Left kidney (tissue), 2 donors: ENCODE measurements around the gene CNR2. TPM values are rescaled to one million over a fixed set of nuclear protein-coding genes. Genes with fewer than 3 reads are reported as not detected.
"Not testable (repeated sequence)": the region's sequence is repeated elsewhere in the genome, so short reads cannot be mapped to it uniquely, and the experiment has no call there.

Experiments
- DNase-seq: peaks from one replicate; pipeline ENCODE4 v3.0.0-alpha.2; 2013
- polyA plus RNA-seq: library from polyadenylated mRNA; unstranded; fragments of 120-200 nt; gene quantifications from one replicate; pipeline ENCODE4 v1.2.1, GENCODE V29; 2013; ENCODE audit not compliant: insufficient read length

CNR2 gene
- polyA plus RNA-seq, 1 donor, result 0.08 TPM

DNA sequence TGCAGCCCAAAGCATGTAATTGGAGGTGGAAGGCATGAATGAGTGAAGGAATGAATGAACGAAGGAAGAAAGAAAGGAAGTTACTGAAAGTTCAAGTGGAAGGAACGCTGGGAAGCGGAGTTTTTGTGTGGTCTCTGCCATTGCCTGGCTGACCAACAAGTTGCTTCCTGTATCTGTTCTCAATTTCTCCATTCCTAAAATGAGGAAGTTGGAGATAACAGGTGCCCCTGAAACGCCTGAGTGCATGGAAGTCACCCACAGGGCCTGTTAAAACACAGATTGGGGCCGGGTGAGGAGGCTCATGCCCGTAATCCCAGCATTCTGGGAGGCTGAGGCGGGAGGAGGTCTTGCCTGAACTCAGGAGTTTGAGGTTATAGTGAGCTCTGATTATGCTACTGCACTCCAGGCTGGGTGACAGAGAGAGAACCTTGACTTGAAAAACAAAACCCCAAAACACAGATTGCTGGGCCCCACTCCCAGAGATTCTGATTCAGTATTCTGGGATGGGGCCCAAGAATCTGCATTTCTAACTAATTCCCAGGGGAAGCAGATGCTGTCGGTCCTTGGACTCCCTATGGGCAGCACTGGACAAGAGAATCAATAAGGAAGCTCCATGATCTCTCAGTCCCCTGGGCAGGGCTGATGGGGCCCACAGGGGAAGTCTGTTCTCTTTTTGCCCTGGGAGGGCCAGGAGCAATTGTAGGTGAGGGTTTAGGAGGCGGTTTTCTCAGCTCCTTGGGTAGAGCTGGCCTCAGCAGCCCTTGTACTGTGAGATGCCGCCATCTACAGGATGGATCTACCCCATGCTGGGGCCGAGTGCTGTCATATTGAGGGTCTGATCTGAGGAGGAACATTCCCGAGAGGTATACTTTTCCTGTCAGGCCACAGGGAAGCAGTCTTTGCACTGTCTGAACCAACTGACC, 3.3 kb upstream of the CNR2 start:
- DNase-seq, result peak; percentile 67

DNA sequence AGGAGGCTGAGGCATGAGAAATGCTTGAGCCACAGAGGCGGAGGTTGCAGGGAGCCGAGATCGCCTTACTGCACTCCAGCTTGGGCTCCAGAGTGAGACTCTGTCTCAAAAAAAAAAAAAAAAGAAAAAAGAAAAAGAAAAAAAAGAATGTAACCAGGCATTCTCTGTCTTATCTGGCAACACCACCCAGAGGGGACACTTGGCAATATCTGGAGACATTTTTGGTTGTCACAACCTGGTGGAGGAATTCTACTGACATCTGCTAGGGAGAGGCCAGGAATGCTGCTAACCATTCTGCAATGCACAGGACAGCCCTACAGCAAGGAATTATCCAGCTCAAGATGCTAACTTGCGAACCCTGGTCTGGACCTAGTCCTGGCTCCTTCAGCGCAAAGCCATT, 2.3 kb upstream of the CNR2 start:
- DNase-seq, result no peak

DNA sequence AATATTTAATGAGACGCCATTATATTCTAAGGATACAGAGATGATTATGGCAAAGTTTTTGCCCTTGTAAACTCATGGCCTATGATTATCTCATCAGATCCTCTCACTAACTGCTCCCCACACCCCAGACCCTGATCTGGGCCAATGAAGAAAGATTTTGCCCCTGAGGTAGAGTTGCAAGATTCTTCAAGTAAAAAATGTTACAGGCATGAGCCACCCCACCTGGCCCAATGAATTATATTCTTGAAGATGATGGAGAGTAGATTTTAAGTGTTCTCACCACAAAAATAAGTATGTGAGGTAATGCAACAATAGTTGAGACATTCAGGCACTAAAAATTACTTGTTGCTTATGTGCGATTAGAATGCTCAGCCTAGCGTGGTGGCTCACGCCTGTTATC, 1.8 kb upstream of the CNR2 start:
- DNase-seq, result no peak

DNA sequence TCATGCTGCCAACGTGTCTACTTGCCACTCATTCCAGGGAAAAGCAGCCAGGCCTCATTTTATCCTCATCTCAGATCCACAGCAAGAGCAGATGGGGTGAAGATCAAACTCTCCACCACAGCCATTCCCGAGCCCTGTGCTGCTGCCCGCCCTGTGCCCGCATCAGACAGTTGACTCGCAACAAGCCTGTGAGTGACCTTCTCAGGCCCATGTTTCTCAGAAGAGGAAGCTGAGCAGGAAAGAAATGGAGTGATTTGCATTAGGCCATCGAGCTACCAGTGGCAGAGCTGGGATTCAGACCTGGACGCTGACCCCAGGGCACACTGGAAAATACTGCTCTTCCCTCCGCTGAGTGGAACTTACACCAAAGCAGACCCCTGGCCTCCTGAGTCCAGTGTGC, 1.2 kb downstream of the CNR2 start:
- no peak for DNase-seq

DNA sequence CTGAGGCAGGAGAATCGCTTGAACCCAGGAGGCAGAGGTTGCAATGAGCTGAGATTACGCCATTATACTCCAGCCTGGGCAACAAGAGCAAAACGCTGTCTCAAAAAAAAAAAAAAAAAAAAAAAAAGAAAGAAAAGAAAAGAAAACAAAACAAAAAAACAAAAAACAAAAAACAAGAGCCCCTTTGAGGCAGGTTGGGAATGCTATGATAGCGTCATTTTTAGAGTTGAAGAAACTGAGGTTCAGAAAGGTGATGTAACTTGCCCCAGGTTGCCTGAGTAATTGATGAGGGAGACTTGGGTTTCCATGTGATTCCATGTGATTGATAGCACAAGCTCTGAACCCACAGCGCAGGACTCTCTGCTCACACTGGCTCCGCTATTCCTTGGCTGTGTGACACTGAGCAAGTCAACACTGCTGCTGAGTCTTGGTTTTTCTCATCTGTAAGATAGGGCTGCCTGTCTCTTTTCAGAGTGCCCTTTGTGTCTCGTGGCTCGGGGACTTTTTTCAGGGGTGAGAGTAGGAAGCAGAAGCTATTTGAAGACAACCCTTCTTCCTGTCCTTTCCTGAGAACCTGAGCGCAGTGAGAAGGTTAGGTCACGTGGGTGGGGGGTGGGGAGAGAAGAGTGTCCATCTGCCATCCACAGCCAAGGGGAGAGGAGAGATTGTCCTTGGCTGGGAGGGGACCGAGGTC, 2.5 kb downstream of the CNR2 start:
- no peak for DNase-seq

DNA sequence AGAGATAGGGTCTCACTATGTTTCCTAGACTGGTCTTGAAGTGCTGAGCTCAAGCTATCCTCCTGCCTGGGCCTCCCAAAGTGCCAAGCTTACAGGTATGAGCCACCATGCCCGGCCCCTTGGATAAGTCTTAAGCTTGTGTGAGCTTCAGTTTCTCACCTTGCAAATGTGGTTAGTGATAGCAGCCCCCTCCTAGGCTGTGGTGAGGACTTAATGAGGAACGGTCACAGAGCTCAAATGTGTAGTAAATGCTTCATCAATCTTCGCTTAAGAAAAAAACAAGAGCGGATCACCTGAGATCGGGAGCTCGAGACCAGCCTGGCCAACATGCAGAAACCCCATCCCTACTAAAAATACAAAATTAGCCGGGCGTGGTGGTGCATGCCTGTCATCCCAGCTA, 3.0 kb downstream of the CNR2 start:
- DNase-seq, result no peak

DNA sequence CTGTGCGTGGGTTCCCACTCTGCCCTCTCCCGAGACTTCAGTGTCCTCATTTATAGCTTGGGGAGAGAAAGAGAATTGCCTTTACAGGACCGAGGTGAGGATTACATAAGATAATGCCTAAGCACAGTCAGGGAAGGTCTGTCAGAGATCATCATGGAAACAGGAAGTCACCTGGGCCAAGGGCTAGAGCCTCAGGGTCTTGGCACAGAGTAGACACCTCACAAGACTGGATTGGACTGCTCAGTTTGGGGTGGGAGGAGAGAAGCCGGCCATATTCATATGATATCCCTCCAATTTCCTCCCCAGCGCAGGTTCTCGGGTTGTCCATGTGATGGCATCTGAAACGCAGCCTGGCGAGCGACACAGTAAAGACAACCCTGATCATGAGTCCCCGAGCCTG, 3.8 kb downstream of the CNR2 start:
- no peak for DNase-seq

DNA sequence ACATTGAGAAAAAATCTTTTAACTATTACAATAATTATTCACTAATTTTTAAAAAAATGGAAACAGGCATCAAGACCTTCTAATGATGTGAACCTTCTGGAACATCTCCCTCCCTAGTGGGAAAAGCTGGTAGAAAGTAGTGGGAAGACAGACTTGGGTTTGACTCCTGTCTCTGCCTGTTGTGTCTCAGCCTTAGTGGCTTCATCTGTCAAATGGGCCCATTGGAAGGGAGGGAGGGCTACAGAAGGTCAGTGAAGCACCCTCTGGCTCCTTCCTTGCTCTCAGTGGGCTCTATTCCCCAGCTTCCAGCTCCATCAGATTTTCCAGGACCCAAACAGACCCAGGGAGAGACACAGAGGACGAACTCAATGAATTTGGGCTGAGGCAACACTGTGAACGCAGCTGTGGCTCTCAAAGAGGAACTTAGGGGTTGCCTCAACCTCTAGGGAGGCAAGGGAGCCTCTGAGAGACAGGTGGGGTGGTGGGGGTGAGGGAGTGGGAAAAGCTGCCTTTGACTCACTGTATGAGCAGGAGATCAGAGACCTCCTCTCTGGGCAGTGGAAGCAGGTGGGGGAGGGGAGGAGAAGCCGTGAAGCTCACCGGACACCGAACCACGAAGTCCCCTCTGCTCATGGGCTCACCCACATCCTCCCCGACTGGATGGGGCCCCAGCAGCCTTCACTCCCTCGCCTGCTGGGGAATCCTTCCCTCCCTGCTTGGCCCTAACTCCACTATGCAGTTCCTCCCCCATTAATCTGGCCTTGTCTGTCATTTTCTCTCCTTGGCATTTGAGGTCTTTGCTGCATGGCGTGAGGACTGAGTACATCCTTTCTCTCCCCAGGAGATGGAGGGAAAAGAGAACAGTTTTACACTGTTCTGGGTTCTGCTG, 4.5 kb downstream of the CNR2 start:
- DNase-seq, result no peak

DNA sequence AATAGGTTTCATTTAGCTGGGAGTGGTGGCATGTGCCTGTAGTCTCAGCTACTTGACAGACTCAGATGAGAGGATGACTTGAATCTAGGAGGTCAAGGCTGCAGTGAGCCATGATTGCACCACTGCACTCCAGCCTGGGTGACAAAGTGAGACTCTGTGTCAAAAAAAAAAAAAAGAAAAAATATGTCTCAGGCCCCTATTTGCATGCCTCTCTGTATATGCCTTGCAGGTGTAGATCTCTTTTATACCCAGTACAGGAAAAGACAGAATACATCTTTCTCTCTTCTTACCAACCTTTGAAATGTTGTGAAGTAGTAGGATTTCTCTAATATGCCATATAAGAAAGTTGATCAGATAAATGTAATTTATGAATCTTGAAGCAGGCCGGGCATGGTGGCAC, 6.4 kb downstream of the CNR2 start:
- DNase-seq, result no peak

DNA sequence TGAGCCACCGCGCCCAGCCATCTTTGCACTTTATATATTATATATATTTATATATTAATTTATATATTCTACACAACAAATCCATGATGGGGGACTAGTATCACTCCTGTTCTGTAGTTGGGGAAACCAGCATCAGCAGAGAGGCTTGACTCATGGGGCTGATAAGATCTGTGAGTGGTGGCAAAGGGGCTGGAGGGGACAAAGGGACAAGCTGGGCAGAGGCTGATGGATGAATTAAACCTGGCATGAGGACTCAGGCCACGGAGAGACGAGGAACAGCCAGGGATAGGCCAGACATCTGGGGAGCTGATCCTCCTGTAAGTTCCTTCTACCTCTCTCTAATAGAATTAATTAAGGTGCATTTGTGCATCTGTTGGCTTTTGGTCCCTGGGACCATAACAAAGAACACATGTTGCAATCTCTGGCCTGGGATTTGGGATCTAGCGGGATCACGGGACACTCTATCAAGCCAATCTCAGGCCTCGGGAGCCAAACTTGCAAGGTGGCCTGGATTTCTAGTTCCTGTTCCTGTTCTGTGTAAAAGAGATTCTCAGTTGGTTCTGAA, 7.6 kb downstream of the CNR2 start:
- no peak for DNase-seq

DNA sequence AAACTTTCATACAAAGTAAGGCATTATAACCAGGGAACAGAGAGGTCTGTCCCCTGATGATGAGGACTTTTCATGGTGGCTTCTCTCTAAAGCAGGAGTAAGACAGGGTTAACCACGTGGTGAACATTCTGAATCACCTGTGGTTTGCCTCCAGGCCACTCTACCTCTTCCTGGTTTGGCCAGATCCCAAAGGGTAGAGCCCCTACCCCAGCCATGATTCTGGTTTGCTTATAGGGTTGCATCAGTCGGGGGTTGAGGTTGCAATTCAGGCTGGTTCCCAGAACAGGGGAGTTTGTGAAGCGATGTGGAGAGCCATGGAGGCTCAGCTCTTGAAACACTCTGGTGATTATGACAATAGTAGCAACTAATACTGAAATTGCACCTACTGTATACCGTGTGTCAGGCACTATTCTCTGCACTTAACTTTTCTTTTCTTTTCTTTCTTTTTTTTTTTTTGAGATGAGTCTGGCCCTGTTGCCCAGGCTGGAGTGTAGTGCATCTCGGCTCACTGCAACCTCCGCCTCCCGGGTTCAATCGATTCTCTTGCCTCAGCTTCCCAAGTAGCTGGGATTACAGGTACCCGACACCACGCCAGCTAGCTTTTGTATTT, 8.3 kb downstream of the CNR2 start:
- DNase-seq, result no peak

DNA sequence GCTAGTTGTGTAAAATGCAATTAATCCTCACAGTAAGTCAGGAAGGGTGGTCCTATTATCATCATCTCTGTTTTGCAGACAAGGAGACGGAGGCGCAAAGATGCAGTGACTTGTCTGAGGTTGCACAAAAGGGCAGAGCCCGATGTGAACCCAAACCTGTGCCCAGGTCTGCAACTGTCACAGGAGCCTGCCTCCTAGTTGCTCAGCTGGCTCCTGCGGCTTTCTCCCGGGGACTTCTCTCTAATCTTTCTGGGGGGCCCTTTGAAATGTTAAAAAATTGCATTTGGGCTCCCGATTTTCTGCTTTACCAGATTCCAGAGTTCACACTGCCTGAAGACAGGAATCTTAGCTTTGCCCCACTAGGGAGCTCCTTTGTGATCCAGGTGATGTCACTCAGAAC, 9.4 kb downstream of the CNR2 start:
- no peak for DNase-seq

DNA sequence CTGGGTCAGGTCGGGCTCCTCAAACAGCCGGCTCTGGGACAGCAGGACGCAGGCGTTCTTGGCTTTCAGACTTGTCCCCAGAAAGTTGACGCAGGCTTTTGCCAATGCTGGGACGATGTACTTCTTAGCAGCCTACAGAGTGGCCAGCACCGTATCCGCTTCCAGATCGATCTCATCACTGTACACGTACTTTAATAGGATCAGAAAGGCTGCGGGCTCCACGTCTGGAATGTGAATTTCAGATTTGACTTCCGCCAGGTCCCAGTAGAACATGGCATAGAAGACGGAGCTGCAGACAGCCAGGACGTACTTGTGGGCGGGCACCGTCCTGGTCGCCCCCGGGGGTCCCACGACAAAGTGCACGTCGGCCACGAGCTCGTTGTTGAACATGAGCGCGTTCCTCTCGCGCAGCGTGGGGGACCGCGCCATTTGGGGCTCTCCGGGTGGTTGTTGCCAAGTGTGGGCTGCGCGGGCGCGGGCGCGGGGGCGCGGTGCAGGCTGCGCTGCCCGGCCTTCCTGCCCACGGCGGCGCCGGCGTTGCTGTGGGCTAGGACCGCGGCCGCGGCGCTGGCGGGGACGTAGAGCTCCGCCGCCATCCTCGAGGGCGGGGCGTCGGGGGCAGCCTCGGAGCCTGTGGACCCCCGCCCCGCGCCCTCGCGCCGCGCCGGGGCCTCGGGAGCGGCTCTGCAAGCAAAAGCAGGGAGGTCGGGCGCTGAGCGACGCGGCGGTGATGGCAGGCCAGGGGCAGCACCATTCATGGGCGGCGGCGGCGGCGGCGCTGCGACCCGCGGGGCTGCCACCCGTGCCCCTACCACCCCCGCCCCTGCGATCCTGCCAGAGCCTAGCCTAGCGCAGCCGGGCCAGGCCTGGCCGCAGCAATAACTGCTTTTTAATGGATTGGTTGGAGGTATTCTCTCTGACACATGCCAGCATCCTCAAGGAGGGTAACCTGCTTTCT, 10.6 kb downstream of the CNR2 start:
- no peak for DNase-seq

DNA sequence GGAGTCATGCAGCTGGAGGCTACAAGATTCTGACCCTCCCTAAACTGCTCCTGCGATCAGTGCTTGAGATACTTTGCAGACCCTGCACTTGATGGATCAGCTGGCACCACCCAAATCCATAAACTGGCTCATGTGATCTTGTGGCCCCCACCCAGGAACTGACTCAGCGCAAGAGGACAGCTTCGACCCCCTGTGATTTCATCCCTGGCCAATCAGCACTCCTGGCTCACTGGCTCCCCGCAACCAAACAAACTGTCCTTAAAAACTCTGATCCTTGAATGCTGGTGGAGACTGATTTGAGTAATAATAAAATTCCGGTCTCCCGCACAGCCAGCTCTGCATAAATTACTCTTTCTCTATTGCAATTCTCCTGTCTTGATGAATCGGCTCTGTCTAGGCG, 13.1 kb downstream of the CNR2 start:
- not testable (repeated sequence) for DNase-seq

DNA sequence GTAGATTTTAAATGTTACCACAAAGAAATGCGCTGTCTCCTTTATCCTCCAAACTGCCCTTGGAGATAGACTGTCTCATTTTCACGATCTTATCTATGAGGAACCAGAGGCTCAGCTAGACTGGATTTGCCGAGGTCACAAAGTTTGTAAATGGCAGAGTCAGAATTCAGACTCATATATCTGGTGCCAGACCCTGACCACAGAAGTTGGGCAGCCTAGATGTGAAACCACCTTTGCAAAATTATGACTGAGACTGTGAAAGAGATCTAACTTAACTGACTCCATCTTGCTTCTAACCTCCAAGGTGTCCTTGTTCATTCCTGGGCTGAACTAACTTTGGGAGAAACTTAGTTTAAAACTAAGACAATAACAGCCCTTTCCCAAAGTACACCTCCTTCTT, 14.1 kb downstream of the CNR2 start:
- no peak for DNase-seq

DNA sequence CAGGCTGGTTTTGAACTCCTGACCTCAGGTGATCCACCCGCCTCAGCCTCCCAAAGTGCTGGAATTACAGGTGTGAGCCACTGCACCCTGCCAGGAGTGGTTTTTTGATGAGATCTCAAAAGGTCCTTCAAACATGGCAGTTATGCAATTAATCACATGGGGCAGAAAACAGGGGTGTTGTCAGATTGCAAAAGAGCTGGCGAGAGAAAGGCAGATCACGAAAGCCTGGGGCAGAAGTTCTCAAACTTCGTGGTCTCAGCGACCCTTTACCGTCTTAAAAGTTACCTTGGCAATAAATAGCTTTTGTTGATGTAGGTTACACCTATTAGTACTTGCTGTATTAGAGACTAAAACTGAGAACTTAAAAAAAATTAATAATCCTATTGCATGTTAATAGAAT, 16.1 kb downstream of the CNR2 start:
- no peak for DNase-seq

DNA sequence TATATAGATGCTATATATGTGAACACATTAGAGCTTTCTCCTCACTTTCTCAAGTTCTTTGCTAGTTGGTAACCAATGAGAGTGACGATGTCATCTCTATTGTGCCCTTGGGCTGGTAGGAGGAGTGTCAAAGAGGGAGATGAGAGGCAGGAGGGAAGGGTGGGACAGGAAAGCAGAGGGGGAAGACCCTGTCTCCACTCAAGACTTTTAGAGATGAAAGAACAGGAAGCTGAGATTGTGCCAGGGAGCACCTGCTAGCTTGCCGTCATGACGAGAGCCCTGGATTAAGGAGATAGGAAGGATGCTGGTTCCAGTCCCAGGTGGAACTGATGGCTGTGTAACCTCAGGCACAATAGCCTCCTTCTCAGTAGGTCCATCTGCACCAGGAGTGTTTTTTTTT, 16.7 kb downstream of the CNR2 start:
- DNase-seq, result no peak

DNA sequence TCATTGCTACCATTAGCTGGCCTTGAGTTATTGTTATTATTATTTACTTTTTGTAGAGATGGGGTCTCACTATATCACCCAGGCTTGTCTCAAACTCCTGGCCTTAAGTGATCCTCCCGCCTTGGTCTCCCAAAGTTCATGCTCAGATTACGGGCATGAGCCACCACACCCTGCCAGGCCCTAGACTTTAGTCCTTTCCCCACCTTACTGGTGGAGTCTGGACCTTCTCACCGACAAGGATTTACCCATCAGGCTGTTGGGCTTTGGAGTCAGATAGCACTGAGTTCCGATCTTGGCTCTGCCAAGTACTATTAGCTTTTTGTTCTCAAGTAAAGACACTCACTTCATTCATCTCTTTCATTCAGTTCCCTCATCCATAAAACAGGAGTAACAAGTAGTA, 17.2 kb downstream of the CNR2 start:
- DNase-seq, result no peak

DNA sequence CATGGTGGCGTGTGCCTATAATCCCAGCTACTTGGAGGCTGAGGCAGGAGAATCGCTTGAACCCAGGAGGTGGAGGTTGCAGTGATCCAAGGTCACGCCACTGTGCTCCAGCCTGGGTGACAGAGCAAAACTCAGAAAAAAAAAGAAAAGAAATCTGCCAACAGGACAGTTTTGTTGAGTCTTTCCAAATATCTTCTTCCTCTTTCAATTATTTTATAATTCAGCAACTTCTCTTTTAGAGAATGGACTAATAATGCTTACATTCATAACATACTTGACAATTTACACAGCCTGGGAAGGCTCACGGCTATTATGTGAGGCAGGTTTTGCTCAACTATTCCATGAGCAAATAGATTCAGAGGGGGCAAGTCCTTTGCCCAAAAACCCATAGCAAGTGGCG, 18.1 kb downstream of the CNR2 start:
- no peak for DNase-seq

DNA sequence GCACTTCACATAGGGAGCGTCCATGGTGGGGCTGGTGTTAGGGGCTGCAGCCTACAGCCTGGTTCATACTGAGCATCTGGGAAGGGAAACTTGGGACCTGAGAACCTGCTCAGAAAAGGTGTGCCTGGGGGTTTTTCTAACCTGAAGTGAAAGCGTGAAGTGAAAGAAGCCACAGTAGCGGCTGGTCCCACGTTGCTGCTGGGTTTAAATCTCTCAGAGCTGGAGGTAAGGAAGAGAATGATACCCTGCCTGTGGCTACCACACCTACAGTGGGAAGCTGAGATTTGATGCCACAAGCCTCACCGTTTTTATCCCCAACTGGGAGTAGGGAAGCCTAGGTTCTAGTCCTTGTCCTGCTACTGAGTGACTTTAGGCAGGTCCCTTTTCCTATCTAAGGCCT, 24.1 kb downstream of the CNR2 start:
- DNase-seq, result no peak

DNA sequence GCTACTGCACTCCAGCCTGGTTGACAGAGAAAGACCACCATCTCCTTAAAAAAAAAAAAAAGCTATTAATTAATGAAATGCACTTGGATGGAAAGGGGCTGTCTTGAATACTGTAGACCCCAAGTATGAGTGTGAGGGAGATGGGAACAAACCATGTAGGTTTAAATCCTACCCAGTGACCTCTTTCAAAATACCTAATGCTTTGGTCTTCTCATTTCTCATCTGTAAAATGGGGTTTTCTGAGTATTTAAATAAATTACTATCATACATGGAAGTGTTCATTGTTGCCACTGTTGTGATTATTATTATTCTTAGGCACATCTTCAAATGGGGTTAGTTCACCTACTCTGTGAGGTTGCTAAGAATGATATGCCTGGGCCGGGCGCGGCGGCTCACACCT, 27.9 kb downstream of the CNR2 start:
- DNase-seq, result no peak
